Measurements from ENCODE around the gene RAB15.

Gene RAB15

DNA sequence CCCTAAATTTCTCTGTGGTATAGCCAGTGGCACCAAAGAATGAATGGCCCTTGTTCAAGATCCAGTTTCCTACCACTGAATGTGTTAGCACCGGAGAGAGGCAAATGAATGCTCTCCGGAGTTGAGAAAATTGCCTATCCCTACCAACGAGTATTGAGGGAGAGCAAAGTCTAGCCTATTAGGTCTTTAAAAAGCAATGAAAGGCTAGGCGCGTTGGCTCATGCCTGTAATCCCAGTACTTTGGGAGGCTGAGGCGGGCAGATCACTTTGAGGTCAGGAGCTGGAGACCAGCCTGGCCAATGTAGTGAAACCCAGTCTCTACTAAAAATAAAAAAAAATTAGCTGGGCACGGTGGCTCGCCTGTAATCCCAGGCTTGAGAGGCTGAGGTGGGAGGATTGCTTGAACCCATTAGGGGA is 898 bp upstream of the RAB15 start:
- TF ChIP-seq EZH2phosphoT487 (conservative IDR thresholded peaks at IDR 0.05; ENCODE audit: low read length), result no peak
- TF ChIP-seq, protein P1, sequence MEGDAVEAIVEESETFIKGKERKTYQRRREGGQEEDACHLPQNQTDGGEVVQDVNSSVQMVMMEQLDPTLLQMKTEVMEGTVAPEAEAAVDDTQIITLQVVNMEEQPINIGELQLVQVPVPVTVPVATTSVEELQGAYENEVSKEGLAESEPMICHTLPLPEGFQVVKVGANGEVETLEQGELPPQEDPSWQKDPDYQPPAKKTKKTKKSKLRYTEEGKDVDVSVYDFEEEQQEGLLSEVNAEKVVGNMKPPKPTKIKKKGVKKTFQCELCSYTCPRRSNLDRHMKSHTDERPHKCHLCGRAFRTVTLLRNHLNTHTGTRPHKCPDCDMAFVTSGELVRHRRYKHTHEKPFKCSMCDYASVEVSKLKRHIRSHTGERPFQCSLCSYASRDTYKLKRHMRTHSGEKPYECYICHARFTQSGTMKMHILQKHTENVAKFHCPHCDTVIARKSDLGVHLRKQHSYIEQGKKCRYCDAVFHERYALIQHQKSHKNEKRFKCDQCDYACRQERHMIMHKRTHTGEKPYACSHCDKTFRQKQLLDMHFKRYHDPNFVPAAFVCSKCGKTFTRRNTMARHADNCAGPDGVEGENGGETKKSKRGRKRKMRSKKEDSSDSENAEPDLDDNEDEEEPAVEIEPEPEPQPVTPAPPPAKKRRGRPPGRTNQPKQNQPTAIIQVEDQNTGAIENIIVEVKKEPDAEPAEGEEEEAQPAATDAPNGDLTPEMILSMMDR (IDR thresholded peaks at IDR 0.05; ENCODE audit: insufficient read depth, low read length, poor library complexity, severe bottlenecking), result no peak
- no peaks in the 10 kb centered on the region for H3K27me3 ChIP-seq (ENCODE audit: low read length)
- H3K27ac ChIP-seq (ENCODE audit: low read depth, low read length), result no peak overlapping the region
- no peaks in the 10 kb centered on the region for H3K9me2 ChIP-seq (replicated peaks; ENCODE audit: insufficient read depth, low read length)
- no peaks in the 10 kb centered on the region for H3F3A ChIP-seq (ENCODE audit: insufficient read depth)
- H3K4me3 ChIP-seq (ENCODE audit: insufficient read depth, low read length, poor library complexity, severe bottlenecking), result no peak overlapping the region
- H3K79me2 ChIP-seq (ENCODE audit: insufficient read depth, low read length), result no peaks in the 10 kb centered on the region
- H3K4me2 ChIP-seq (ENCODE audit: low read depth, low read length, poor library complexity, severe bottlenecking), result no peak overlapping the region
- no peaks in the 10 kb centered on the region for H4K20me1 ChIP-seq (ENCODE audit: low read depth, low read length)
- H3K9me3 ChIP-seq (ENCODE audit: insufficient read depth, low read length), result no peaks in the 10 kb centered on the region
- no peak overlapping the region for H2AFZ ChIP-seq (ENCODE audit: low read depth, low read length, severe bottlenecking)
- H3K9ac ChIP-seq (ENCODE audit: low read length), result no peak overlapping the region
- no peaks in the 10 kb centered on the region for H3K36me3 ChIP-seq (ENCODE audit: low read length)

- Histone ChIP-seq H2AFZ (ENCODE audit: low read depth, low read length, severe bottlenecking) (no peak overlapping the region), H3K27me3 (ENCODE audit: low read length) (no peaks in the 10 kb centered on the region), H4K20me1 (ENCODE audit: low read depth, low read length) (no peaks in the 10 kb centered on the region), H3K9me3 (ENCODE audit: insufficient read depth, low read length) (no peaks in the 10 kb centered on the region), H3K79me2 (ENCODE audit: insufficient read depth, low read length) (no peaks in the 10 kb centered on the region), H3K36me3 (ENCODE audit: low read length) (no peaks in the 10 kb centered on the region), H3K4me3 (ENCODE audit: insufficient read depth, low read length, poor library complexity, severe bottlenecking) (peak overlapping the region; percentile 40), H3K9ac (ENCODE audit: low read length) (peak overlapping the region; percentile 43; the same call in 1 of the 2 replicates), H3K9me2 (replicated peaks; ENCODE audit: insufficient read depth, low read length) (no peaks in the 10 kb centered on the region), H3K27ac (ENCODE audit: low read depth, low read length) (no peak overlapping the region), H3K4me2 (ENCODE audit: low read depth, low read length, poor library complexity, severe bottlenecking) (peak overlapping the region; percentile 53), H3F3A (ENCODE audit: insufficient read depth) (no peaks in the 10 kb centered on the region)
- TF ChIP-seq, protein P1 (IDR thresholded peaks at IDR 0.05; ENCODE audit: insufficient read depth, low read length, poor library complexity, severe bottlenecking), result no peak
- TF ChIP-seq EZH2phosphoT487 (conservative IDR thresholded peaks at IDR 0.05; ENCODE audit: low read length), result no peak
Measured at GRCh38 chr14:64971491-64971942, 619 bp downstream of the RAB15 start.

- Histone ChIP-seq H3K4me3 (ENCODE audit: insufficient read depth, low read length, poor library complexity, severe bottlenecking) (no peak overlapping the region), H3K9me2 (replicated peaks; ENCODE audit: insufficient read depth, low read length) (no peaks in the 10 kb centered on the region), H3K27ac (ENCODE audit: low read depth, low read length) (no peak overlapping the region), H3K27me3 (ENCODE audit: low read length) (no peaks in the 10 kb centered on the region), H3K9ac (ENCODE audit: low read length) (no peak overlapping the region), H3K9me3 (ENCODE audit: insufficient read depth, low read length) (no peaks in the 10 kb centered on the region), H3K36me3 (ENCODE audit: low read length) (no peaks in the 10 kb centered on the region), H2AFZ (ENCODE audit: low read depth, low read length, severe bottlenecking) (no peak overlapping the region), H4K20me1 (ENCODE audit: low read depth, low read length) (no peaks in the 10 kb centered on the region), H3F3A (ENCODE audit: insufficient read depth) (no peaks in the 10 kb centered on the region), H3K4me2 (ENCODE audit: low read depth, low read length, poor library complexity, severe bottlenecking) (no peak overlapping the region), H3K79me2 (ENCODE audit: insufficient read depth, low read length) (no peaks in the 10 kb centered on the region)
- no peak for TF ChIP-seq EZH2phosphoT487 (conservative IDR thresholded peaks at IDR 0.05; ENCODE audit: low read length)
- TF ChIP-seq, protein P1 (IDR thresholded peaks at IDR 0.05; ENCODE audit: insufficient read depth, low read length, poor library complexity, severe bottlenecking), result no peak
Measured at GRCh38 chr14:64970776-64971477, 1.2 kb downstream of the RAB15 start.

Data from SU-DHL-6 (cell line).